ENCODE results near the gene BLOC1S6.
"Not testable (repeated sequence)": the region's sequence is repeated elsewhere in the genome, so short reads cannot be mapped to it uniquely, and the experiment has no call there.

BLOC1S6 gene

GRCh38 chr15:45641374-45641781 lies 54.2 kb downstream of the BLOC1S6 start:
- DNase-seq (ENCODE audit: low read depth) = no peak

- no peak for DNase-seq (ENCODE audit: low read depth)
Measured at GRCh38 chr15:45641999-45642932, 55.1 kb downstream of the BLOC1S6 start.

- DNase-seq (ENCODE audit: low read depth) = no peak
Measured at GRCh38 chr15:45644437-45644836, 57.3 kb downstream of the BLOC1S6 start.

- no peak for DNase-seq (ENCODE audit: low read depth)
Measured at GRCh38 chr15:45645026-45645980, 58.1 kb downstream of the BLOC1S6 start.

- DNase-seq (ENCODE audit: low read depth) = no peak
Measured at GRCh38 chr15:45646220-45646619, 59.0 kb downstream of the BLOC1S6 start.

GRCh38 chr15:45647828-45648227 lies 60.6 kb downstream of the BLOC1S6 start:
- DNase-seq (ENCODE audit: low read depth) = no peak

GRCh38 chr15:45648521-45649200 lies 61.5 kb downstream of the BLOC1S6 start:
- DNase-seq (ENCODE audit: low read depth) = no peak

- DNase-seq (ENCODE audit: low read depth) = not testable (repeated sequence)
Measured at GRCh38 chr15:45650007-45650406, 62.8 kb downstream of the BLOC1S6 start.

GRCh38 chr15:45650889-45651525 lies 63.8 kb downstream of the BLOC1S6 start:
- DNase-seq (ENCODE audit: low read depth) = no peak

GRCh38 chr15:45653702-45654424 lies 66.7 kb downstream of the BLOC1S6 start:
- DNase-seq (ENCODE audit: low read depth) = no peak

GRCh38 chr15:45654749-45655148 lies 67.6 kb downstream of the BLOC1S6 start:
- no peak for DNase-seq (ENCODE audit: low read depth)

- DNase-seq (ENCODE audit: low read depth) = no peak
Measured at GRCh38 chr15:45657254-45657653, 70.1 kb downstream of the BLOC1S6 start.

- no peak for DNase-seq (ENCODE audit: low read depth)
Measured at GRCh38 chr15:45657764-45658545, 70.8 kb downstream of the BLOC1S6 start.
